HCT116 (cell line): ENCODE results near the gene IGIP. TPM values are rescaled to one million over a fixed set of nuclear protein-coding genes. Genes with fewer than 3 reads are reported as not detected.

Experiments used
- ATAC-seq: fragments of 200-7000 bp; cut with Tn5 transposase; 2 replicates; pipeline ENCODE4 v1.9.1; 2020; ENCODE audit warnings: mild to moderate bottlenecking, moderate library complexity
- BruUV-seq: library from RNA; stranded (reverse); fragments of 400-500 nt; replicated peaks from 2 replicates; lab custom pipeline; 2021; lab: Mats Ljungman, UMichigan
- CTCF ChIA-PET: fragments of 300-600 bp; sonication (Branson Sonifier 250); formaldehyde crosslinking; loops from one replicate; lab custom pipeline; 2021; ENCODE audit warnings: antibody characterized with exemption; lab: Charles Lee
- POLR2A ChIA-PET: fragments of 300-600, 350-600 bp; sonication (Branson Sonifier 250); formaldehyde crosslinking; loops from one replicate; lab custom pipeline; 2021; ENCODE audit warnings: antibody characterized with exemption; lab: Charles Lee
- RAD21 ChIA-PET, 2 experiments: fragments of 300-600 bp; sonication (Branson Sonifier 250); formaldehyde crosslinking; loops; one replicate each; lab custom pipeline; 2023; ENCODE audit warnings: low total read pairs in 2 of 2; ENCODE audit not compliant: uncharacterized antibody in 2 of 2, unreplicated experiment in 2 of 2, low non-redundant PET in 1 of 2; lab: Charles Lee
- DNase-seq: peaks from one replicate; pipeline ENCODE4 v3.0.0-alpha.2; 2010; ENCODE audit warnings: low read depth, low spot score
- H2AFZ ChIP-seq: fragments of 200-600 bp; shearing (Covaris generic), sonication (generic); 2 replicates; pipeline ENCODE4 v1.6.1; 2017; ENCODE audit warnings: low read depth, mixed run types, mixed read lengths, antibody characterized with exemption, low read length; ENCODE audit not compliant: poor library complexity, severe bottlenecking
- H3K27ac ChIP-seq: 2 replicates; pipeline ENCODE4 v1.5.1; 2012; ENCODE audit warnings: low read depth, low read length
- H3K27me3 ChIP-seq: fragments of 200-600 bp; sonication (generic); 2 replicates; pipeline ENCODE4 v1.6.1; 2016; ENCODE audit warnings: mixed run types, low read length, mixed read lengths; ENCODE audit not compliant: insufficient read depth
- H3K36me3 ChIP-seq, 2 experiments: fragments of 200-500 bp in 1 of 2; fragments of 200-600 bp in 1 of 2; sonication (Bioruptor generic) in 1 of 2; sonication (generic) in 1 of 2; 2 replicates each; pipeline versions ENCODE4 v1.5.1 to v1.6.1; 2014 to 2016; ENCODE audit warnings: low read length in 2 of 2, inconsistent platforms in 1 of 2, mixed read lengths in 1 of 2, mixed run types in 1 of 2; ENCODE audit not compliant: insufficient read depth in 2 of 2, control insufficient read depth in 1 of 2
- H3K4me1 ChIP-seq, 2 experiments: fragments of 200-600 bp in 1 of 2; sonication (generic) in 1 of 2; 2 replicates each; pipeline versions ENCODE4 v1.5.1 to v1.6.1; 2012 to 2017; ENCODE audit warnings: low read length in 2 of 2, inconsistent platforms in 1 of 2, mild to moderate bottlenecking in 1 of 2, mixed read lengths in 1 of 2, mixed run types in 1 of 2, moderate library complexity in 1 of 2; ENCODE audit not compliant: insufficient read depth in 2 of 2, control insufficient read depth in 1 of 2
- H3K4me2 ChIP-seq: fragments of 200-600 bp; sonication (generic); 2 replicates; pipeline ENCODE4 v1.6.1; 2017; ENCODE audit warnings: mixed run types, low read length, mixed read lengths
- H3K4me3 ChIP-seq, 2 experiments: fragments of 200-600 bp in 1 of 2; sonication (generic) in 1 of 2; replicated peaks in 1 of 2; 2 replicates each; pipeline ENCODE4 v1.5.1; 2011 to 2016; ENCODE audit warnings: low read length in 2 of 2, control low read depth in 1 of 2, low read depth in 1 of 2, mild to moderate bottlenecking in 1 of 2, mixed read lengths in 1 of 2, mixed run types in 1 of 2
- H3K79me2 ChIP-seq: fragments of 200-600 bp; sonication (generic); 2 replicates; pipeline ENCODE4 v1.6.1; 2017; ENCODE audit warnings: mild to moderate bottlenecking, mixed run types, low read length, moderate library complexity, mixed read lengths; ENCODE audit not compliant: insufficient read depth
- H3K9ac ChIP-seq: fragments of 200-600 bp; sonication (generic); 2 replicates; pipeline ENCODE4 v1.6.1; 2016; ENCODE audit warnings: low read length, mixed read lengths
- H3K9me2 ChIP-seq: fragments of 200-600 bp; sonication (generic), shearing (Covaris generic); 2 replicates; pipeline ENCODE4 v1.6.1; 2017; ENCODE audit warnings: mixed run types, mild to moderate bottlenecking, moderate library complexity; ENCODE audit not compliant: insufficient read depth
- H3K9me3 ChIP-seq, 2 experiments: fragments of 200-500 bp in 1 of 2; fragments of 200-600 bp in 1 of 2; sonication (Bioruptor generic) in 1 of 2; sonication (generic) in 1 of 2; 2 replicates each; pipeline ENCODE4 v1.6.1; 2014 to 2017; ENCODE audit warnings: low read length in 2 of 2, mixed read lengths in 2 of 2, inconsistent platforms in 1 of 2, low read depth in 1 of 2, mild to moderate bottlenecking in 1 of 2, mixed run types in 1 of 2, moderate library complexity in 1 of 2; ENCODE audit not compliant: control insufficient read depth in 1 of 2, insufficient read depth in 1 of 2
- H4K20me1 ChIP-seq: fragments of 200-600 bp; sonication (generic), shearing (Covaris generic); 2 replicates; pipeline ENCODE4 v1.6.1; 2017; ENCODE audit warnings: mixed run types, mild to moderate bottlenecking, moderate library complexity; ENCODE audit not compliant: insufficient read depth
- ATF3 ChIP-seq: IDR thresholded peaks from 2 replicates; pipeline ENCODE4 v1.6.1; 2012
- CBX3 ChIP-seq: IDR thresholded peaks from 2 replicates; pipeline ENCODE4 v1.6.1; 2012; ENCODE audit warnings: low read depth
- CTCF ChIP-seq, 3 experiments: fragments of 200-600 bp in 1 of 3; sonication (generic) in 1 of 3; IDR thresholded peaks in 2 of 3; conservative IDR thresholded peaks in 1 of 3; 2 replicates each; pipeline ENCODE4 v1.5.1; 2012 to 2017; ENCODE audit warnings: low read depth in 2 of 3, low read length in 2 of 3, antibody characterized with exemption in 1 of 3, borderline replicate concordance in 1 of 3, control low read depth in 1 of 3, mild to moderate bottlenecking in 1 of 3, mixed read lengths in 1 of 3, mixed run types in 1 of 3, moderate library complexity in 1 of 3; ENCODE audit not compliant: insufficient read depth in 1 of 3
- EGR1 ChIP-seq: IDR thresholded peaks from 2 replicates; pipeline ENCODE4 v1.6.1; 2012; ENCODE audit warnings: low read depth
- ELF1 ChIP-seq: IDR thresholded peaks from 2 replicates; pipeline ENCODE4 v1.6.1; 2012; ENCODE audit warnings: low read depth, borderline replicate concordance
- EZH2 ChIP-seq: fragments of 200-600 bp; sonication (generic); IDR thresholded peaks from 2 replicates; pipeline ENCODE4 v1.6.1; 2017; ENCODE audit warnings: antibody characterized with exemption, mixed run types
- EZH2phosphoT487 ChIP-seq: fragments of 200-600 bp; IDR thresholded peaks from 2 replicates; pipeline ENCODE4 v1.6.1; 2018; ENCODE audit warnings: antibody characterized with exemption, borderline replicate concordance
- FOSL1 ChIP-seq: IDR thresholded peaks from 2 replicates; pipeline ENCODE4 v1.6.1; 2012; ENCODE audit warnings: low read depth
- POLR2A ChIP-seq: IDR thresholded peaks from 2 replicates; pipeline ENCODE4 v1.7.0; 2011; ENCODE audit warnings: borderline replicate concordance; ENCODE audit not compliant: insufficient read depth, insufficient read length; ENCODE audit errors: extremely low read depth
- POLR2AphosphoS5 ChIP-seq: IDR thresholded peaks from 2 replicates; pipeline ENCODE4 v1.6.1; 2011; ENCODE audit warnings: mild to moderate bottlenecking, low read depth, low read length, moderate library complexity
- RAD21 ChIP-seq: IDR thresholded peaks from 2 replicates; pipeline ENCODE4 v1.6.1; 2012; ENCODE audit warnings: low read depth, mild to moderate bottlenecking
- REST ChIP-seq: IDR thresholded peaks from 2 replicates; pipeline ENCODE4 v1.6.1; 2012; ENCODE audit warnings: low read depth
- SRF ChIP-seq: IDR thresholded peaks from 2 replicates; pipeline ENCODE4 v1.6.1; 2012; ENCODE audit warnings: low read depth
- TCF7L2 ChIP-seq: IDR thresholded peaks from 2 replicates; pipeline ENCODE4 v1.7.0; 2011; ENCODE audit warnings: borderline replicate concordance, inconsistent platforms; ENCODE audit not compliant: insufficient read depth, insufficient read length; ENCODE audit errors: extremely low read depth
- YY1 ChIP-seq: IDR thresholded peaks from 2 replicates; pipeline ENCODE4 v1.6.1; 2011; ENCODE audit warnings: low read length, low read depth, moderate library complexity, mild to moderate bottlenecking; ENCODE audit not compliant: insufficient replicate concordance; ENCODE audit errors: extremely low read depth
- ZBTB33 ChIP-seq: IDR thresholded peaks from 2 replicates; pipeline ENCODE4 v1.6.1; 2011; ENCODE audit warnings: mild to moderate bottlenecking, low read length, moderate library complexity; ENCODE audit not compliant: insufficient replicate concordance; ENCODE audit errors: extremely low read depth
- ZFX ChIP-seq: fragments of 450-650 bp; IDR thresholded peaks from 2 replicates; pipeline ENCODE4 v1.6.1; 2017
- intact Hi-C: fragments of 100-400 bp; cut with micrococcal nuclease; formaldehyde crosslinking; loops from 2 replicates; pipeline ENCODE4 v1.10.0; 2022
- total RNA-seq: library from RNA; stranded (reverse); gene quantifications from one replicate; pipeline ENCODE4 v1.2.1, GENCODE V29; 2021; ENCODE audit not compliant: unreplicated experiment

IGIP gene
- total RNA-seq, 1 experiment from 2014 or later = 5.2 TPM

- no peaks in the 10 kb centered on the region for H3K9me3 ChIP-seq
- no peaks in the 10 kb centered on the region for H3K79me2 ChIP-seq
- H3K27ac ChIP-seq = no peak overlapping the region
- H3K9ac ChIP-seq = no peak overlapping the region
- no peaks in the 10 kb centered on the region for H4K20me1 ChIP-seq
- RAD21 ChIA-PET = no interaction called here
- no peaks in the 10 kb centered on the region for H3K9me2 ChIP-seq
- intact Hi-C loops = no loop called here
- DNase-seq (no peak), ATAC-seq (no peak)
- CTCF ChIA-PET = no interaction called here
- no TSS peak for BruUV-seq
- H3K27me3 ChIP-seq = no peaks in the 10 kb centered on the region
- no peak overlapping the region for H2AFZ ChIP-seq
- H3K36me3 ChIP-seq = no peaks in the 10 kb centered on the region
- peaks cover 2 to 13% of the 10 kb centered on the region in 2 experiments; a peak in 2 of 4 replicates for H3K4me1 ChIP-seq
- H3K4me2 ChIP-seq = no peak overlapping the region
- POLR2A ChIA-PET = interaction anchor here (1.0 kb wide), 1 partner anchor 9 kb away, joined by 3 read pairs; the partner anchor contains the start of gene CYSTM1
- TF ChIP-seq YY1 (no peak), EZH2phosphoT487 (no peak), CBX3 (no peak), ZFX (no peak), FOSL1 (no peak), REST (no peak), CTCF (IDR thresholded peaks at IDR 0.05 in 2 of 3, conservative IDR thresholded peaks at IDR 0.05 in 1 of 3; ENCODE audit: borderline replicate concordance in 1 of 3, insufficient read depth in 1 of 3, low read depth in 2 of 3, low read length in 2 of 3) (no peak), TCF7L2 (no peak), RAD21 (no peak), ATF3 (no peak), ZBTB33 (no peak), POLR2A (no peak), EZH2 (no peak), ELF1 (no peak), EGR1 (no peak), SRF (no peak), POLR2AphosphoS5 (no peak)
- no peak overlapping the region for H3K4me3 ChIP-seq
Measured at GRCh38 chr5:140165923-140166270, 40.2 kb downstream of the IGIP start.
